HG02884 (cell line): ENCODE measurements around the gene MSH5.

ENCODE experiments used
- ATAC-seq: cut with Tn5 transposase; IDR thresholded peaks from one replicate; pipeline ENCODE4 v1.9.1; 2021; ENCODE audit warnings: mild to moderate bottlenecking, moderate library complexity; ENCODE audit not compliant: unreplicated experiment

Gene MSH5

GRCh38 chr6:31712296-31712695 is 27.5 kb upstream of the MSH5 start:
- ATAC-seq, result no peak

- no peak for ATAC-seq
Measured at GRCh38 chr6:31713465-31713864, 26.3 kb upstream of the MSH5 start.

GRCh38 chr6:31713991-31714684 is 25.7 kb upstream of the MSH5 start:
- ATAC-seq, result no peak

- no peak for ATAC-seq
Measured at GRCh38 chr6:31715022-31715958, 24.5 kb upstream of the MSH5 start, which contains the start of gene LY6G6D. LY6G6D (plus strand) TSS chr6:31715348; CDS start chr6:31715356, 8 bp downstream.

- no peak for ATAC-seq
Measured at GRCh38 chr6:31717499-31718222, 22.1 kb upstream of the MSH5 start.

- no peak for ATAC-seq
Measured at GRCh38 chr6:31718265-31718664, 21.5 kb upstream of the MSH5 start.

GRCh38 chr6:31719001-31719400 is 20.8 kb upstream of the MSH5 start:
- ATAC-seq, result no peak

GRCh38 chr6:31720196-31720770 is 19.5 kb upstream of the MSH5 start:
- ATAC-seq, result no peak

- no peak for ATAC-seq
Measured at GRCh38 chr6:31721351-31722020, 18.3 kb upstream of the MSH5 start, which contains the start of gene LY6G6C. LY6G6C (minus strand) TSS chr6:31721746; CDS start chr6:31721679, 67 bp downstream.

GRCh38 chr6:31722173-31722572 is 17.6 kb upstream of the MSH5 start:
- ATAC-seq, result no peak

- no peak for ATAC-seq
Measured at GRCh38 chr6:31723245-31723979, 16.4 kb upstream of the MSH5 start, which contains the start of gene MPIG6B. MPIG6B (plus strand) TSS chr6:31723373; CDS start chr6:31723384, 11 bp downstream.

GRCh38 chr6:31723980-31724691 is 15.7 kb upstream of the MSH5 start:
- no peak for ATAC-seq

- ATAC-seq, result no peak
Measured at GRCh38 chr6:31725502-31726350, 14.1 kb upstream of the MSH5 start.

- ATAC-seq, result no peak
Measured at GRCh38 chr6:31727034-31727716, 12.6 kb upstream of the MSH5 start.

- no peak for ATAC-seq
Measured at GRCh38 chr6:31727717-31728671, 11.8 kb upstream of the MSH5 start.
